Measurements from ENCODE around the gene DIAPH2.

DNA sequence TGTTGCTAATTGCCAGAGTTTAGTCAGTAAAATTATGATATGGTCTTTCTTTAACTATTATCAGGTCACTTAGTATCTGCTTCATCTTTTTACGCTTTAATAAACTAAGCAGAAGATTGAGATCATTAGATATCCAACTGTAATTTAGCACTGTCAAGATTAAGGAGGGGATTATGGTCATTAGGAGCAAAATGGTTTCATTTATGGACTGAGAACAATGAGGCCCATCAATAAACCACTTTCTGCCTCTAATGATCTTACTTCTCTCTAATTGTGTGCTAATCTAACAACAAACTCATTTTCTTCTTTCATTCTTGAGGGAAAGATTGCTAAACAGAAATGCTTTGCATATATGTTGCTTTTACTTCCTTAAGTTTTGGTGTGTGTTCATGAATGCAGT lies 539.5 kb downstream of the DIAPH2 start:
- TF ChIP-seq, protein P1, sequence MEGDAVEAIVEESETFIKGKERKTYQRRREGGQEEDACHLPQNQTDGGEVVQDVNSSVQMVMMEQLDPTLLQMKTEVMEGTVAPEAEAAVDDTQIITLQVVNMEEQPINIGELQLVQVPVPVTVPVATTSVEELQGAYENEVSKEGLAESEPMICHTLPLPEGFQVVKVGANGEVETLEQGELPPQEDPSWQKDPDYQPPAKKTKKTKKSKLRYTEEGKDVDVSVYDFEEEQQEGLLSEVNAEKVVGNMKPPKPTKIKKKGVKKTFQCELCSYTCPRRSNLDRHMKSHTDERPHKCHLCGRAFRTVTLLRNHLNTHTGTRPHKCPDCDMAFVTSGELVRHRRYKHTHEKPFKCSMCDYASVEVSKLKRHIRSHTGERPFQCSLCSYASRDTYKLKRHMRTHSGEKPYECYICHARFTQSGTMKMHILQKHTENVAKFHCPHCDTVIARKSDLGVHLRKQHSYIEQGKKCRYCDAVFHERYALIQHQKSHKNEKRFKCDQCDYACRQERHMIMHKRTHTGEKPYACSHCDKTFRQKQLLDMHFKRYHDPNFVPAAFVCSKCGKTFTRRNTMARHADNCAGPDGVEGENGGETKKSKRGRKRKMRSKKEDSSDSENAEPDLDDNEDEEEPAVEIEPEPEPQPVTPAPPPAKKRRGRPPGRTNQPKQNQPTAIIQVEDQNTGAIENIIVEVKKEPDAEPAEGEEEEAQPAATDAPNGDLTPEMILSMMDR (IDR thresholded peaks at IDR 0.05) = no peak
- TF ChIP-seq POLR2A (IDR thresholded peaks at IDR 0.05) = no peak
